Measurements from ENCODE around the gene BCAT1.
A peak's percentile ranks its signal among the peaks of the same experiment; 100 is the strongest.
"Not testable (repeated sequence)": the region's sequence is repeated elsewhere in the genome, so short reads cannot be mapped to it uniquely, and the experiment has no call there.

Gene BCAT1

DNA sequence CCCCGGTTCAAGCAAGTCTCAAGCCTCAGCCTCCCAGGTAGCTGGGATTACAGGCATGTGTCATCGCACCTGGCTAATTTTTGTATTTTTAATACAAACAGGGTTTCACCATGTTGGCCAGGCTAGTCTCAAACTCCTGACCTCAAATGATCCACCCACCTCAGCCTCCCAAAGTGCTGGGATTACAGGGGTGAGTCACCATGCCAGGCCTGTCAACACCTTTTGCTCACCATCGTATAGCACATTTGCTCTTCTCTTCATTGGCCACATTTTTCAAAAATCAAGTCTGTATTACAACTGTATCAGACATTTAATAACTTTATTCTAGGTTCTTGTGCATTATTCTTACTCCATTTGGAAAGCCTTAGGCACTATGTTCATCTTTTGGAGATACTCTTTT is 50.3 kb downstream of the BCAT1 start:
- DNase-seq = peak; percentile 36

DNA sequence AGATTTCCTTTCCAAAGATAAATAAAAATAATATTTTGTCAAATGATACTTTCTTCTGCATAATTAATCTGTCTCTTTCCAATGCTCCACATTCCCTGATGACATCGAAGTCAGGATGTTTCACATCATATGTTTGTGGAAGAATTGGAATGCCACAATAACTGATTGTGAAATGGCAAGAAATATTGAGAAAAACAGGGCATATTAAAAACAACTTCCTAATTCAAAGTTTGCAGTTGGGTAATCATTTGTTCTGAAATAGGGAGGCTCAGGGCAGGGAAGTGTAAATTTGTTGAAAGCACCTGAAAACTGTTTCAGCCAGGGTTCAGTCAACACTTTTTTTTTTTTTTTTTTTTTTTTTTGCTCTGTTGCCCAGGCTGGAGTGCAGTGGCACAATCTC is 50.7 kb downstream of the BCAT1 start:
- peak; percentile 11 for DNase-seq

DNA sequence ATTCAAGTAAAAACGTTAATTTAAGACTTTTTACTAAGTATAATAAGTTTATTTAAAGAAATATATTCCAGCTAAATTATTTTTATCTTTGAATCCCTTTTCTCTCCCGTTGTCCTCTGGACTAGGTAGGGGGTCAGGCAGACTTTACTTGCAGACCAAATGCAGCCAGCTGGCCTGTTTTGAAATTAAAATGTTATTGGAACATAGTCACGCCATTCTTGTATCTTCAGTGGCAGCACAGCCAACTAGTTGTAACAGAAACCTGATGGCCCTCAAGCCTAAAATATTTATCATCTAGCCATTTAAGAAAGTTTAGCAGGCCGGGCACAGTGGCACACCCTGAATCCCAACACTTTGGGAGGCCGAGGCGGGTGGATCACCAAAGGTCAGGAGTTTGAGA is 52.7 kb downstream of the BCAT1 start:
- DNase-seq = no peak

DNA sequence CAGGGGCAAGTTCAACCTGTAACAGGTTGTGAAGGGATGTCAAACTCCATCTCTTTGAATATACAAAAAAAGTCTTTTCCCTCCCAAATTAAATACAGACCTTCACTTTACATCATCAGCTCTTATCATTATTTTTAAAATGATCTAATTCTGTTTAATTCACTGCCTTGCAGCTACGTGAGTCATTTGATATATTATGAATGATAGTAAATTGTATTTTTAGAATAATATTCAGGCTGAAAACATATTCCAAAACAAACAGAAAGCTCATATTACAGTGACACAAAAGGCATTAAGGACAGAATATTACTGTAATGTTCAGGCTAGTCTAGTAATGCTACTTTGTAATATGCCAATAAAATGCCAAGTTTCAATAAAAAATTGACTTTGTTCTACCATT is 53.3 kb downstream of the BCAT1 start:
- peak; percentile 72 for DNase-seq

DNA sequence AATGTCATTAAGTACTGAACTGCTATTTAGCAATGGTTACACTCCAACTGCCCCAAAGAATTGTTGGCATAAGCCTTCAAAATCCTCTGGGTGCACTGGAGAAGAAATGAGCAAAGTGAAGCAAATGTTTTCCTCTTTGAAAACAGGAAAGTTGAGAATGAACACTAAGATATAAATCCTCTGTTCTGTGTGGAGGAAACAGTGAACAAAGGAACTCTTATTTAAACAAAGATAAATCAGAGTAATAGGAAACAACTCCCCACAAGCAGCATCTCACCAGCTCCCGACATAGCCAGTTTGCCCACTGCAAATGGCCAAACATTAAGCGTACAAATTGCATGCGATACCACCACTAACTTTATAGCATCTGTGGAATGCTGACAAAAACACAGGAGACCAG is 54.0 kb downstream of the BCAT1 start:
- DNase-seq = no peak

DNA sequence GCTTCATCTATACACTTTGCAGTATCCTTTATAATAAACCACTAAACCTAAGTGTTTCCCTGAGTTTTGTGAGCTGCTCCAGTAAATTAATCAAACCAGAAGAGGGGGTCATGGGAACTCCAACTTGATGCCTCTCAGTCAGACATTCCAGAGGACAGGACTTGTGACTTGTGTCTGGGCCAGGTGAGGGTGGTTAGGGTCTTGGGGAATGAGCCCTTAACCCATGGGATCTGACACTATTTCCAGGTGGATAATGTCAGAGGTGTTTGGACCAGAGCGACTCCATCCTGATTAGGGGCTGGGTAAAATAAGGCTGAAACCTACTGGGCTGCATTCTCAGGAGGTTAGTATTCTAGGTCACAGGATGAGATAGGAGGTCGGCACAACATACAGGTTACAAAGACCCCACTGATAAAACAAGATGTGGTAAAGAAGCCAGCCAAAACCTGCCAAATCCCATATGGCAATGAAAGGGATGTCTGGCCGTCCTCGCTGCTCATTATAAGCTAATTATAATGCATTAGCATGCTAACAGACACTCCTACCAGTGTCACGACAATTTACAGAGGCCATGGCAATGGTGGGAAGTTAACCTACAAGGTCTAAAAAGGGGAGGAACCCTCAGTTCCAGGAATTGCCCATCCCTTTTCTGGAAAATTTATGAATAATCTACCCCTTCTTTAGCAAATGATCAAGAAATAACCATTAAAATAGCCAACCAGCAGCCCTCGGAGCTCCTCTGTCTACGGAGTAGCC is 58.7 kb downstream of the BCAT1 start:
- DNase-seq = no peak

DNA sequence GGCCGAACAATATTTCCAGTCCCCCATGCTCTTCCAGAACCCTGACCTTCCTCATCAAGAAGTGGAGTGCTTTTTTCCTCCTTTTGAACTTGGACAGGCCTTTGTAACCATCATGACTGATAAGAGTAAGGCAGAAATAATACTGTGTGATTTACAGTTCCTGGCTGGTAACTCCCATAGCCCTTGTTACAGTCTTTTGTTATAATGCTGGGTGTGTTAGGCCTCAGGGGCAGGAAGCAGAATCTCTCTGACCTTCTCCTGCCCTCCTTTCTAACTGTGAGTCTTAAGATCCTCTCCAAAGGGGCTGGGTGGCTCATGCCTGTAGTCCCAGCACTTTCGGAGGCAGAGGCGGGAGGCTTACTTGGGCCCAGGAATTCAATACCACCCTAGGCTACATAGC is 59.5 kb downstream of the BCAT1 start:
- no peak for DNase-seq

DNA sequence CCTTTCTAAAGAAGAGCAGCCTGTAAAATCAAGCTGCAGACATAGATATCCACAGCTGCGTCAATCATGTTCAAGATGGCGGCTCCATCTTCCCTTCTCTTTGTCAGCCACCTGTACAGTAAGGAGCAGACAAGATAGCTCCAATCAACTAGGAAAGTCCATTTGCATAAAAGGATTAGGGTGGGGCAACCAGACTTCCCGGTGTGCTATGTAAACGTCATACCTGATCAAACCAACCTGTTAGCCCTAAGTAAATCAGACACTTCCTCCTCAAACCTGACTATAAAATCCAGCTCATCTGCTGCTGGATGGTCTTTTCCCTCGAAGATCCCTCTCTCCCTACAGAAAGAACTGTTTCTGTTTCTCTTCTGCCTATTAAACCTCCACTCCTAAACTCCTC is 60.1 kb downstream of the BCAT1 start:
- no peak for DNase-seq

DNA sequence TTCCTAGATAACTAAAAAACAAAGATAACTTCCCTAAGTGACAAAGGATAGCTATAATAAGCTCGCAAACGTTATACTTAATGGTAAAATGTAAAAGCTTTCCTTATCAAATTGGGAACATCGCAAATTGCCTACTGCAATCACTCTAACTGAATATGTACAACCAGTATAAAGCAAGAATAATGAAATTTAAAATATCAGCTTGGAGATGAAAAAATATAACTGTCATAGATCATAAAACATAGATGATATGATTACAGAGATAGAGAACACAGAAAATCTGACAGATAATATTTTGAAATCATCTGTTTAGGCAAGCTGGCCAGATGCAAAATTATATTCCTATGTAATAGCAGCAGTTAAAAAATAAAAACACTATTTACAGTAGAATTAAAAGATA is 64.0 kb downstream of the BCAT1 start:
- DNase-seq = no peak

DNA sequence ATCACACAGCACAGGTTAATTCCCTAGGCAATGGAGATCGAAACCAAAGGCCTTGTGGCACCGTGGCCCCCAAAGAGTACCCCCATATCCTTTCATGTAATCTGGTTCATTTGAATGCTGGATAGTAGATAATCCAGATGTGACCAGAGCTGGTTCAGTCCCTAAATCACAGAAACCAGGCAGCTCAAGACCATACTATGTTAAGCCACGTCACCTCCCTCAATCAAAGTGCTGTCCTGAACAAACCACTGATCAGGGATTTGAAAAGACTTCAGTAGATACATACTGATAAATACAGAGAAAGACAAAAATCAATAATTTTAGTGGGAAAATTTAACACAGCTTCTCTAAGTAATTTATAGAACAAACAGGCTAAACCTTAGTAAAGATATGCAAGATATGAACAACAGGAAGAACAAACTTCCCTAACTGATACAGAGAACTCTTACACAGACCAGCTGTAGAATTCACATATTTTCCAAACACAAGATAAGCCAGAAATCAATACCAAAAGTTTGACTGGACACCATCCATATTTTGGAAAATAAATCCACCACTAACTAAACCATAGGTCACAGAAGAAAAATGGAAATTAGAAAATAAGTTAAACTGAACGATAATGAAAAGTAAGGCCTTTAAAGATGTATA is 67.1 kb downstream of the BCAT1 start:
- no peak for DNase-seq

DNA sequence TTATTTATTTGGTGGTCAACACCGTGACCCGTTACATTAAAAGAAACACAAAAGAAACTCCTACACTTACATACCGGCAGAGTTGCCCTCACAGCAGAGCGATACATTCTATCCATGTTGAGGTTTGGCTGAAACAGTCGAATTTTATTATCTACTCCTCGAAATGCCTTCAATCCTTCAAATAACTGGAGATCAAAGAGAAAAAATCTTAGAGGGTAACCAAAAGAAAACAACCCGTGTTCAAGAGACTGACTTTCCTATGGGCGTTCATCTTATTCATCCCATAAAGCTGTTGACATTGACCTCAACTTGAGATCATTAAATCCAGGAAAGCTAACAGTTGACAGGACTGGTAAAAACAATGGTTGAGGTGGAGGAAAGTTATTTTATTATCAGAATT is 67.7 kb downstream of the BCAT1 start:
- DNase-seq = no peak

DNA sequence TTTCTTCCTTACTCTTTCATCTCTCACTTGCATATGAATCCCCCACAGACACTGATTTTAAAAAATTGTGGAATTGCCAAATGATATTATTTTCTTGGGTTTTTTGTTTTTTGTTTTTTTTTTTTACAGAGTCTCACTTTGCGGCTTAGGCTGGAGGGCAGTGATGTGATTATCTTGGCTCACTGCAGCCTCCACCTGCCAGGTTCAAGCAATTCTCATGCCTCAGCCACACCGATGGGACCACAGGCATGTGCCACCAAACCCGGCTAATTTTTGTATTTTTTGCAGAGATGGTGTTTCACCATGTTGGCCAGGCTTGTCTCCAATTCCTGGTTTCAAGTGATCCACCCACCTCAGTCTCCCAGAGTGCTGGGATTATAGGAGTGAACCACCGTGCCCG is 68.2 kb downstream of the BCAT1 start:
- DNase-seq = no peak

DNA sequence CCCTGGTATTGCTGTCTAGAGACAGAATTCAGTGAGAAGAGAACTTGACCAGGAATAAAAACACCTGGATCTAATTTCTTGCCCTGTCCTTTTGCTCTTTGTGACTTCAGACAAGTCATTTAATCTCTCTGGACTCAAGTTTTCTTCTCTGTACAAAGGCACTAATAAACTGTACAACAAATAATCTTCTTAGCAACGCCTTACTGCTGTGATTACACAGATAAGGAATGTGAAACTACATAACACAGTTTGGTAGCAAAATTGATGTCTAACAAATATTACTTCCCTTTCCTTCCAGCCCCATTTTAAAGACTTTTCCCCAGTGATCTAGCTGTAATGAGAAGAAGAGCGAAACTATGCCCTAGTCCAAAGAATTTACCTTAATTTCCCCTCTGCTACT is 69.3 kb downstream of the BCAT1 start:
- peak; percentile 15 for DNase-seq

DNA sequence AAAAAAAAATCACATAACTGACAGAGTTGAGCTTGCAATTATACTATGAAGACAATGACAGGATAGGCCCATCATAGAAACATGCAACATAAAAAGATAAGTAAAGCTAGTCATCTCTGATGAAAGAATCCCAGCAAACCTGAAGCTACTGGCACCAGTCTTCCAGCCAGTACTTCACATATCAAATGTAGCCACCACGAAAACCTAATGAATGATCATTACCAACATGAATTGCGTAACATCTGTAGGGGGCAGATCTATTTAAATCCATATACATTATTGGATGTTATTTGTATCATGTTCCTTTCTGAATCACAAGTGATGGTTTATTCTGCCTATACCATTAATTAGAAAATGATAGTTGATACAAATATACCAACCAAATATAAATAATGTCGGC is 73.9 kb downstream of the BCAT1 start:
- DNase-seq = no peak

DNA sequence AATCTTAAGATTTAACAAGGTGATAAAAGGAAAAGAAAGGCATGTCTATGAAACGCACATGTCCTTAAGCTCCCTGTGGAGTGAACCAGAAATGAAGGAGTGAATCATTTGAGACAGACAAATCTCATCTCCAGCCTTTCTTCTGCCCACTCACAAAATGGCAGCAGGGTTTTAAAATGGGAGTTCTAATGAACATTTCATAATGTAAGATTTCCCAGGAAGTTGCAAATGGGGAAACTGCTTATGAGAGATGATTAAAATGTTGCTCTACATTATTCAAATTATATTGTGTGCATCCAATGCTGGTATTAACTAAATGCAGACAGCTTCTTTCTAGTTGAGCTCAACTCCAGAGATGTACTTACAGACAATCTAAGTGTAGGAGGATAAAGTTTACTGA is 76.7 kb downstream of the BCAT1 start:
- no peak for DNase-seq

DNA sequence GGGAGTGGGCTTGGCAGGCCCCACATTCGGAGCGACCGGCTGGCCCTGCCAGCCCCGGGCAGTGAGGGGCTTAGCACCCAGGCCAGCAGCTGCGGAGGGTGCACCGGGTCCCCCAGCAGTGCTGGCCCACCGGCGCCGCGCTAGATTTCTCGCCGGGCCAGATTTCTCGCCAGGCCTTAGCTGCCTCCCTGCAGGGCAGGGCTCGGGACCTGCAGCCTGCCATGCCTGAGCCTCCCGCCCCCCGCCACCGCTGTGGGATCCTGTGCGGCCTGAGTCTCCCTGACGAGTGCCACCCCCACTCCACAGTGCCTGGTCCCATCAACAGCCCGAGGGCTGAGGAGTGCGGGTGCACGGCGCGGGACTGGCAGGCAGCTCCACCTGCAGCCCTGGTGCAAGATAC is 82.8 kb downstream of the BCAT1 start:
- not testable (repeated sequence) for DNase-seq

DNA sequence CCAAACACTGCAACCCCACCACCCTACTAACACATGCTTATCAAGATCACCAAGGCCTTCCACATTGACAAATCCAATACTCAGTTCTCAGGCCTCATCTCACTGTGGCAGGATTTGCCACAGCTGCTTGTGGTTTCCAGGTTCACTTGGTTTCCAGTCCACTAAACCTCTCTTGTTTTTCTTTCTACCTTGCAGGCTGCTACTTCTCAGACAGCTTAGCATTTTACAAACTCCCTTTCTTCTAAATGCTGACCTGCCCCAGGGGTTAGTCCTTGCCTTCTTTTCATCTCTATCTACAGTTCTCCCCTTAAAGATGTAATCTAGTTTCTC is 84.1 kb downstream of the BCAT1 start:
- DNase-seq = peak; percentile 32

DNA sequence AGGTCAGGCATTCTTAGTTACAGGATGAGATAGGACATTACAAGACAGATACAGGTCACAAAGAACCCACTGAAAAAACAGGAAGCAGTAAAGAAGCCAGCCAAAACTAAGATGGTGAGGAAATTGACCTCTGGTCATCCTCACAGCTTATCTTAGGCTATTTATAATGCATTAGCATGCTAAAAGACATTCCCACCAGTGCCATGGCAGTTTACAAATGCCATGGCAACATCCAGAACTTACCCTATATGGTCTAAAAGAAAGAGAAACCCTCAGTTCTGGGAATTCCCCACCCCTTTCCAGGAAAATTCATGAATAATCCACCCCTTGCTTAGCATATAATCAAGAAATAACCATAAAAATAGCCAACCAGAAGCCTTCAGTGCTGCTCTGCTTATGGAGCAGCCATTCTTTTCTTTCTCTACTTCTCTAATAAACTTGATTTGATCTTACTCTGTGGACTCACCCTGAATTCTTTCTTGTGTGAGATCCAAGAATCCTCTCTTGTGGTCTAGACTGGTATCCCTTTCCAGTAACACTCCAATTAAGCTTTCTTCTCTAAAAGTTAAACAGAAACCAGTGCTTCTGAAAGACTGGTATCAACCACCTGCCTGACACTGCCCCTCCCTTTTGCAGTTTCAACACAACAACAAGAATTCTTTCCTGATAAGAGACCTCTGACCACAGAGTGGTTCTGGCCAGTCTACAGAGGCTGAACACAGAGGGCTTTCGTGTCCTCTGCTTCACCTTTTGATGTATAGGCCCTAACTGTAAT is 86.9 kb downstream of the BCAT1 start:
- DNase-seq = peak; percentile 61

DNA sequence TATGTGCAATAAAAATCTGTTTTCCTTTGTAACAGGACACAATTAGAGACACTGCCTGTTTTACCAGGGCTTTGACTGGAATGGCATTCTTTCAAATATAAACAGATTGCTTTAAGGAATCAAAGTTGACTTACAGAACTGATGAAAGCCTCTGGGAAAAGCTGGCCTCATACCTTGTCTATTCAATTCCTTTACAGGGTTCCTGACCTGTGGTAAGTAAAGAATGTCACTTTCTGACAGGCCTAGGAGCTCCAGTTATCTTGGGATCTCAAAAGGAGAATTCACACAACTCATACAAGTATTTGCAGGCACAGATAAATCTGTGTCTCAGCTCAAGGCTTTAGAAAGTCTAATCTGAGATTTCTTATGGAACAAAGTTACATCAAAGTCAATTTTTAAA is 88.4 kb downstream of the BCAT1 start:
- no peak for DNase-seq

DNA sequence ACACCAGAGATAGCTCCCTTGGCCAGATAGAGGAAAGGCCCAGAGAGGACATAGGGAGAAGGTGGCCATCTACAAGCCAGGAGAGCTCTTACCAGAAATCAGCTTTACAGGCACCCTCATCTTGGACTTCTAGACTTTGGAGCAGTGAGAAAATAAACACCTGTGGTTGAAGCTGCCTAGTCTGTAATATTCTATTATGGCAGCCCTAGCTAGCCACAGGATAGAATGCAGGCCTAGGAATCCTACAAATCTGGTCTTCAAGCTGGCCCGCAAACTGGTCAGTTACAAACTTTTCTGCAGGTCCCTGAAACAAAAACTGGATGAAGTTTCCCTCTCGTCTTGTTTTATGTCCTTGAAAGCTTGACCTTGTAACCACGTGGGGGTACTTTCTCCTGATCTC is 92.4 kb downstream of the BCAT1 start:
- no peak for DNase-seq

DNA sequence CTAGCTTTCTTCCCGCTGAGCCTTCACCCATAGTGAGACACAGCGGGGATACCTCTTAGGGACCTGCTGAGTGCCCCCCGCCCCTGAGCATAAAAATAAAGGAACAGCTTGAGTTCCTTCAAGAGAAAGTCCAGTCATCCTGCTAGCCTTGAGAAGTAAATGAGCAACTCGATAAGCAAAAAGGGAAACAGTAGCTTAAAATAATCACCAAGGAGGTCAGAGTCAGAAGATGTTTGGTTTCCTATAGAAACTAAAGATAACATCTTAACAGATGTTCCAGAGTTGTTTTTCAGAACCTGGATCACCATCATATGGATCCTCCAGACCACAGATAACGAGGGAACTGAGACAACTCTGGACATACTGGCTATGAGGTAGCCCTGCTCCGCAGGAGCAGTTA is 94.0 kb downstream of the BCAT1 start:
- peak; percentile 52 for DNase-seq

DNA sequence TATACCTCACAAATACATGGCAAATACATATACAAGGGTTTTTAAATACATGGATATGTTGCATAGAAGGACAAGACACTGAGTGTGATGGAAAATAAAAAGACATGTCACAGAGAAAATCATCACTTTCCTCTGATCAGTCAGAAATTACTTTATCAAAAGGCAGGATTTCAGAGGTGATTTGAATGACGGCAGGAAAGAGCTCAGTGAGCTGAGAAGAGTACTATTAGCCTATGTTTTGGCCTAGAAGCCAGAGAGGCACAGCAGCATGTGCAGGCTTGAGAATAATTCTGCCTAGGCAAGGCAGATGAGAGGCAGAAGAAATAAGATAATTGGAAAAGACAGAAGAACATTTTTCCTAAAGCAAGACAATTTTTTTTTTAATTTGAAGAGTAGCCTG is 94.9 kb downstream of the BCAT1 start:
- DNase-seq = no peak

DNA sequence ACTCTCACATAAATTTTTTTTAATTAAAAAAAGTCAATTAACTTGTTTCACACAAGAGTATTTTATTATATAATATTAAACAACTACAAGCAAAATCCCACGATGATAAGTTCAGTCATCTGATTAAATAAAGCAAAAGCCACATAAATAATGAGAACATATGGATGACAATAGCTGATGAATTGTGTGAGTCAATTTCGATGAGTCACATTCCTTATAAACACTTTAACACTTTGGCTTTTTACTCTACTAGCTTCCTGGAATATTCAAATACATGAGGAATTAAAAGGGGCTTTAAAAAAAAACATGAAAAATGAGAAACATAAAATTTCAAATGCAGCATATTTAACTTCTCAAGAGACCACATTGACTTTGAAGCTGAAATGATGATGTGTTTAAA is 95.3 kb downstream of the BCAT1 start:
- DNase-seq = peak; percentile 82

DNA sequence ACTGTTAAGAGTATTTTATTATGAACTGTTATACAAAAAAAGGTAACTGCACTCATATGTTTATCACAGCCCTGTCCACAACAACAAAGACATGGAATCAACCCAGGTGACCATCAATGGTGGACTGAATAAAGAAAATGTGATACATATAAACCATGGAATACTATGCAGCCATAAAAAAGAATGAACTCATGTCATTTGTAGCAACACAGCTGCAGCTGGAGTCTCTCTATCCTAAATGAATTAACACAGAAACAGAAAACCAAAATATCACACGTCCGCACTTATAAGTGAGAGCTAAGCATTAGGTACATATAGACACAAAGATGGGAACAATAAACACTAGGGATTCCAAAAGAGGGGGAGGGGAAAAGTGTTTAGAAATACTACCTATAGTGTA is 95.8 kb downstream of the BCAT1 start:
- no peak for DNase-seq

All from fibroblast of skin of back (primary cell).